RPMI8226 (cell line): ENCODE data around the gene DNAJB2.
"Not testable (repeated sequence)": the region's sequence is repeated elsewhere in the genome, so short reads cannot be mapped to it uniquely, and the experiment has no call there.

Experiments
- DNase-seq: peaks from one replicate; pipeline ENCODE4 v3.0.0-alpha.2; 2015

Gene DNAJB2

DNA sequence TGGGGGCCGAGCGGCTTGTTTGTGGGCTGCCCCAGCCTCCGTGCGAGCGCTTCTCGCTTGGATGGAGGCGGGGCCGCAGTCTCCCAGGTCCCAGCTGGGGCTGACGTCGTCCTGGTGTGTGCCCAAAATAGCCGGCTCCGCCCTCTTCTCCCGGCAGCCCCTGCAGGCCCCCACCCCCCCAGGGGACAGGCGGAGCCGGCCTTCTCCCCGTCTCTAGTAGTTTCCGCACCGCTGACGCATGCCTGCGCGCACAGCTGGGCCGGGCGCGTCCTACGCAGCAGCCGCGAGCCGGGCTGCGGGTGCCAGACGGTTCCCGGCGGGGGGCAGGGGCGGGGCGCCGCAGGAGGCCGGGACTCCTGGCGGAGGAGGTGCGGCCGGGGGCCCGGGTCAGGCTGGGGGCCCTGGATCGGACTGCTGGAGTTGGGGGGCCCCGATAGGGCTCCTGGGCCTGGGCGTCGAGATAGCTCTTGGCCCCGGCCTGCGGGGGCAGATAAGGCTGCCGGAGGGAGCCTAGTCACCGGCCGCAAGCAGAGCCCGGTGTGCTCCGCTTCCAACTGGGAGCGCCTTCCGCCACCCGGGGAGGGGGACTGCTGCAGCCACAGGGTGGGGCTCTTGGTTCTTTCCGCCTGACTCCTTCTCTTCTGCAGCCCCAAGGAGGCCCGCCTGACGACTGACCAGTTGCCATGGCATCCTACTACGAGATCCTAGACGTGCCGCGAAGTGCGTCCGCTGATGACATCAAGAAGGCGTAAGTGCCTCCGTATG lies at the start of gene DNAJB2:
Gene DNAJB2 (plus strand): TSS at position 216 of the 765 bp plus-strand sequence. CDS start 468 bp downstream, at position 684.
- DNase-seq = peak; percentile 97

DNA sequence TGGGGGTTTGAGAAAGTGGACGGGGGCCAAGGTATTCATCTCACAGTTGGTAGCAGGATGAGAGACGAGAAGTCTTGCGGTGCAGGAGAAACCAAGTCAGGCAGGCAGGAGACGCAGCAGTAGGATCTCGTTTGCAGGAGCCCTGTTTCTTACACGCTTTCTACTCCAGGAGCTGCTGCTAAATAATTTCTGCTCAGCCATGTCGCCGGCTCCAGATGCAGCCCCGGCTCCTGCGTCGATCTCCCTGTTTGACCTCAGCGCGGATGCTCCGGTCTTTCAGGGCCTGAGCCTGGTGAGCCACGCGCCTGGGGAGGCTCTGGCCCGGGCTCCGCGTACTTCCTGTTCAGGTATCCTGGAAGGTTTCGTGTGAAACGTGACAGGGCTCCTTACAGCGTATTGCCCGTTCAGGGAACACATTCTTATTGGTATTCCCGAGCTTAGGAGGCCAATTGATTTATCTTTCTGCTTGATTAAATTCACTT lies 49.1 kb upstream of the DNAJB2 start:
- peak; percentile 59 for DNase-seq

DNA sequence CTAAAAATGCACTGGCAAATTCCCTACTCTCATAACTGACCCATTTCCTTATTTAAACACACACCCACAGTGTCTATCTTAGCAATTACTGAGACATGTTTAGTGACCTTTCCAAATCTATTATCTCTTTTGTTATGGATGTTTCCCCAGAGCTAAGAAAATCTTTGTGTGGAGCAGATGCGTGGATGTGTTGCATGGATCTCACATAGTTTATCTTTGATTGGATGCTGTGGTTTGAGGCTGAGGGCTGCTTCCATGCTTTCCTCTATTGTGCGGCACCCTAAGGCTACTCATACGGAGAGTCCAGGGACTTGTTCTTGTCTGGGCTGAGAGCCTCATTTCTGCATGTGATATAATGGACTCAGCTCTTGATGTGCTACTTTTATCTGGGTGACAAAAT lies 44.8 kb upstream of the DNAJB2 start:
- DNase-seq = no peak

DNA sequence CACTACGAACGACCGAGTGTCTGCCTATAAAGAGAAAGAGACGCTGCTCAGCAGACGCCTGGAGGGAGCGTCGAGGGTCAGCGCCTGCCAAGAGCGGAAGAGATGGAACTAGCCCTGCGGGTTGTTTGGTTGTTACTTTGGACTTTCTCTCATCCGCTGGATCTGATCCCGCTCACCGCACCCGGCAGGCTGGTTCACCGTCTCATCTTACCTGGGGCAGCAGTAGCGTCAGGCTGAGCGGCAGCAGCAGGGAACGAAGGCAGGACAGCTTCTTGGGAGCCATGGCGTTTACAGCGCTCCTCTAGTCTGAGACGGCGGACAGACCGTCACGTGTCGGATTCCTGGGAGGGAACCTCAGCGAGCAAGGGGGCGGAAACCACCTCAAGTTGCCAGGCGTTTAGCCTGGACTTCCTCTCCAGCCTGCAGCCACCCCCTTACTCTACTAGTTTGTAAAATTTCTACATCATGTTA lies 35.8 kb upstream of the DNAJB2 start:
- DNase-seq = no peak

DNA sequence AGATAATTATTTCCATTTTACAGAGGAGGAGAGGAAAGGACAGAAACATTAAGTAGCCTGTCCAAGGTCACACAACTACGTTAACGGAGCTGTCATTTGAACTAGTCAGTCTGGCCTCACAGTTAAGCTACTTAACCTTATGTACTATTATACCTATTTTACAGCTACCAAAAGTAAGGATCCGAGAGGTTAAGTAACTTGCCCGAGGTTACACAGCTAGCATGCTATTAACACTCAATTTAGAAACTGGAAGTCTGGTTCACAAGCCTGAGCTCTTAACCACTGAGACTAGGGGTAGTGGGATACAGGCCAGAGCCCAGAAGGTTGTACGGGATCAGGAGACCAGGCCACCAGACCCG lies 34.4 kb upstream of the DNAJB2 start:
- no peak for DNase-seq

DNA sequence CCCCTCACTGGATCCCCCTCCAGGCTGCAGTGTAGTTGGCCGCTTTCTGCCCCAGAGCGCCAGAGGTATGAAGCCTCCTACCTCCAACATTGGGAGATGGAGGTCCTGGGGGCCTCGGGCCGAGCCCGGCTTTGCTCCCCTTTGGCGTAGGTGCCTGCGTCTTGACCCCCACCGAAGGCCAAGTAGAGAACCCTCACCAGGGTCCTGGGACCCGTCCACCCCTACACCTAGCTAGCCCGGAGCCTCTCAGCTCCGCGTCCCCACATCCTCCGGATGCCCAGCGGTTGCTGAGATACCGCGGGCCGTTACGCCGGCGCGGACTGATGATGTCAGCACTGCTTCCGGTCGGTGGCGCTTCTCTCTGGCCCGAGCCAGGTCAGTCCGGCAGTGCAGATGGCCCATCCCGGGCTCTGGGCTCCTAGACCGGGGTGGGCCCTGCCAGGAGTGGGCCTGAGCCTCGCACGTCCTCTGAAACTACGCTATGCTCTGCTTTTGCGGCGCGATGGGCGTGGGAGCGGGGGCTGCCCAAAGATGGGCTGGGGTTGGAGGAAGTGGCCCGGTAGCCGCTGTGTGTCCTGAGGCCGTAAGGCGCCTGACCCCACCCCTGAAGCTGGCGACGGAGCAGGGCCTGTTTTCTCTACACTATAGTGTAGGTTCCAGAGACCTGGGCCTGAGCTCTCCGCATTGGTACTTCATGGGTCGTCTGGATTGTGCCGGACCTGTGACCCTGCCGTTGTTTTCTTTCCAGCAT lies 33.8 kb upstream of the DNAJB2 start, which contains the start of the genes GLB1L and STK16:
Gene GLB1L (minus strand): TSS at position 297 of the 751 bp plus-strand sequence. CDS start 1,871 bp downstream, outside the sequence.
Gene STK16 (plus strand): TSS at position 332 of the 751 bp plus-strand sequence. CDS start 521 bp downstream, outside the sequence.
- DNase-seq = peak; percentile 90

DNA sequence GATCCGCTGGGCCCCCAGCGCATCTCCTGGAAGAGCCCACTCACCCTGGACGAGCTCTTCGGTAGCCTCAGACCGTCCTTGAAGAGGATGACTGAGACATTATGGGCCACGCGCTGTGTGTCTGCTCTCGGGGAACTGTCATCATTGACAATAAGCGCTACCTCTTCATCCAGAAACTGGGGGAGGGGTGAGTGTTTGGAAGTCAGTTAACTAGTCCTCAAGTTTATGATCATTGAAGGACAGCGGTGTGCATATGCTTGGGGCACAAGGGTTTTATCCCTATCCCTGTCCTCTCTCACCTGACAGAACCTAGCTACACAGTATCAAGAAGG lies 33.3 kb upstream of the DNAJB2 start:
- DNase-seq = no peak

DNA sequence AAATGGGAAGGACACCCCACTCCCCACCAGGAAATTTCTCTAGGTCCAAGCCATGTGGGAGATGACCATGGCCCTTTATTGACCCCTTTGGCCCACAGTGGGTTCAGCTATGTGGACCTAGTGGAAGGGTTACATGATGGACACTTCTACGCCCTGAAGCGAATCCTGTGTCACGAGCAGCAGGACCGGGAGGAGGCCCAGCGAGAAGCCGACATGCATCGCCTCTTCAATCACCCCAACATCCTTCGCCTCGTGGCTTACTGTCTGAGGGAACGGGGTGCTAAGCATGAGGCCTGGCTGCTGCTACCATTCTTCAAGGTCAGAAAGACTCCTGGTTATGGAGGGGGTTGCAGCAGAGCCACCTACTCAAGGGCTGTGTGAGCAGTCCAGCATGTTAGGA lies 32.6 kb upstream of the DNAJB2 start:
- no peak for DNase-seq

DNA sequence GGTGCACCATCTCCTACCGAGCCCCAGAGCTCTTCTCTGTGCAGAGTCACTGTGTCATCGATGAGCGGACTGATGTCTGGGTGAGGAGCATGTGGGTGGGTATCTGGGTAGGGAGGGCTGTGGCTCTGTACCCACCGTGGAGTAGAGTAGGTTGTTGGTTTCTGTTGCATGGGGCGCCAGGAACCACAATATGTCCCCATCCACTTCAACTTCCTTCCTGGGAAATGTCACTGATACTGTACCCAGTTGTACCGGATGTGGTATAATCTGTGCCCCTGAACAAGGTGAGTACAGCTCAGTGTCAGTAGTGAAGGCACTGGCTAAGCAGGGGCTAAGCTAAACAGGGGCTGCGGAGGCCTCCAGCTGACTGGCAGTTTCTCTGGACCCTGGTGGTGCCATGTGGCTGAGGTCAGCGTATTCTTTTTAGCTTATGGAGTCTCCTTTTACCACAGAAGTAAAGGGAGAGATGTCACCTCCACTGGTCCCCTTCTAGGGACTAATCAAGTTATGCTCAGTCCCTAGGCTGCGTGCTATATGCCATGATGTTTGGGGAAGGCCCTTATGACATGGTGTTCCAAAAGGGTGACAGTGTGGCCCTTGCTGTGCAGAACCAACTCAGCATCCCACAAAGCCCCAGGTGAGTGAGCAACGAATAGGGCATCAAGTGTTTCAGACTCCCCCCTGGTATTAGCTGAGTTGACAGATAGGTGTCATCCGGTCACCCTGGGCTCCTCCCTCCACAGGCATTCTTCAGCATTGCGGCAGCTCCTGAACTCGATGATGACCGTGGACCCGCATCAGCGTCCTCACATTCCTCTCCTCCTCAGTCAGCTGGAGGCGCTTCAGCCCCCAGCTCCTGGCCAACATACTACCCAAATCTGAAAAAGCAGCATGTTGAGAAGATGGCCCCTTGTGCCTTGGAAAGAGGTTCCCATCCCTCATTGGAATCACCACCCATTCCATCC lies 31.2 kb upstream of the DNAJB2 start:
- no peak for DNase-seq

DNA sequence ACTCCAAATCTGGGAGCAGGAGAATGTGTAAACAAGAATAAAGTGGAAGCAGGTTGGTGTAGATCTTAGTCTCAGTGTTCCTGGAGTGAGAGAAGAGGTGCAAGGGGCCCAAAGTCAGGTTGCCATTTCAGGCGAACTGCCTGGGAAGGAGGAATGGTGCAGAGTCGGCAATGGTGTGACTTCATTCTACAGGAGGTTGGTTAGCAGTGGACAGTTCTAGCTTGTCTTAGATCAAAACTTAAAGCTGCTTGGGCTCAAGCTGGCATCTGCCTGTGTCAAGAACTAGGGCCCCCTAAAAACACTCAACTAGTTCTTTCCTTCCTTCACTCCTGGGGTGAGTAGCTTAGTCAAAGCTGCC lies 30.3 kb upstream of the DNAJB2 start:
- no peak for DNase-seq

DNA sequence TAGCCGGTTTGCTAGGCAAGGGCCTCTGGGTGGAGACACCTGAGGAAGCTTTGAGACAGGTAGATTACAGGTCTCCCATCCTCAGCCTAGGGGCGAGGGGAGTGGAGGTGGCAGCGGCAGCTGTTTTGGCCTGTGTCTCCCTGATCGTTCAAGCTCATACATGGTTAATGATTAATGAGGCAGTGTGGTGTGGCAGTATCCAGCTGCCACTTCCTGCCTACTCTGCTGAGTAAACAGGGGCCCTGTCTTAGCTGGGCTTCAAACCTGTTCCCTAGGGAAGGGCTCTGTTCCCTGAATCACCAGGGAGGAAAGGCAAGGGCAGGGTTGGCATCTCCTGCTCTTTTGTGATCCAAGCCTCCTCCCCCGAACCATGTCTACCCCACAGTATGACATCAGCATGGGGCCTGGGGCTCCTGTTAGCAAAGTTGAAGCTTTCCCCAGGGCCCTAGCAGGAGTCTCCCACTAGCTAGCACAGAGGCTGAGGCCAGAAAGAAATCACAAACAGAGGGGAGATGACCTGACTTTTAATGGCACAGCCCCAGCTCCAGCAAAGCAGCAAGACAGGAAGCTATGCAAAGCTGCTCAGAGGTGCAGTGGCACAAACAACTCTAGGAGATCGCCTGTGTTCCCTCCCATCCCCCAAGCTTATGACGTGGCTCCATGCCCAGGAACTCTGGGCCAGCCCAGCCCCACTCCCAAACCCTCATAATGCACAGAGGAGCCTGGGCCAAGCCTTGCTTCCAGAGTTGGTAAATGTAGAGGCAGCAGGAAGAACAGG lies 29.8 kb upstream of the DNAJB2 start:
- peak; percentile 78 for DNase-seq

DNA sequence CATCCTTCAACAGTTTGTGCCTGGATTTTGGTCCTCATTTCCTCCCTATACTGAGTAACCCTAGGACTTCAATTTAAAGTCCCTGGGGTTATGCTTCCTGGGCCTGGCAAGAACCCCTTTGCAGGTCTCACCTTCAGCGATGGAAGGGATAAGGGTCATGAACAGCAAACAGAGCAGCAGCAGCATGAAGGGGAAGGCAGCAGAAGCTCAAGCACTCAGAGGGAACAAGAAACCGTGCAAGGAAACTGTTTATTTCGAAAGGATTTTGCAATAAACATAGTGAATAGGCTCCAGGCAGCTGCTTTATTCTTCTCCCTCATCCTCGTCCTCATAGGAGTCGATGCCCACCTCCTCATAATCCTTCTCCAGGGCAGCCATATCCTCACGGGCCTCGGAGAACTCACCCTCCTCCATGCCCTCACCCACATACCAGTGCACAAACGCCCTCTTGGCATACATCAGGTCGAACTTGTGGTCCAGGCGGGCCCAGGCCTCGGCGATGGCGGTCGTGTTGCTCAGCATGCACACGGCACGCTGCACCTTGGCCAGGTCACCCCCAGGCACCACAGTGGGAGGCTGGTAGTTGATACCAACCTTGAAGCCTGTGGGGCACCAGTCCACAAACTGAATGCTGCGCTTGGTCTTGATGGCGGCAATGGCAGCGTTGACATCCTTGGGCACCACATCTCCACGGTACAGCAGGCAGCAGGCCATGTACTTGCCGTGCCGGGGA lies 29.0 kb upstream of the DNAJB2 start:
- no peak for DNase-seq

DNA sequence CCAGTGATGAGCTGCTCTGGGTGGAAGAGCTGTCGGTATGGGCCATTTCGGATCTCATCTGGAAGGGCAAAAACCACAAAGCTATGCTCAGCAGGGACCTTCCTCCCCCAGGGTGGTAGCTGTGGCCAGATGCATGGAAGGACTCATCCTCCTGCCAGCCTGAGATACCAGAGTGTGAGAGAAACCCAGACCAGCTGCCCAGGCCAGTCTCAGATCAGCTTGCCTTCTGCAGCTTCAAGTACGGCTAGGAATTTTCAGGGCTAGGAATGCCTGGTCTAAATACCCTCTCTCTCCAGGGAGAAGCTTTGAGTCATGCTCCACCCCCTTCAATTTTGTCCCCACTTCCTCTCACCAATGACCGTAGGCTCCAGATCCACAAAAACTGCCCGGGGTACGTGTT lies 27.5 kb upstream of the DNAJB2 start:
- no peak for DNase-seq

DNA sequence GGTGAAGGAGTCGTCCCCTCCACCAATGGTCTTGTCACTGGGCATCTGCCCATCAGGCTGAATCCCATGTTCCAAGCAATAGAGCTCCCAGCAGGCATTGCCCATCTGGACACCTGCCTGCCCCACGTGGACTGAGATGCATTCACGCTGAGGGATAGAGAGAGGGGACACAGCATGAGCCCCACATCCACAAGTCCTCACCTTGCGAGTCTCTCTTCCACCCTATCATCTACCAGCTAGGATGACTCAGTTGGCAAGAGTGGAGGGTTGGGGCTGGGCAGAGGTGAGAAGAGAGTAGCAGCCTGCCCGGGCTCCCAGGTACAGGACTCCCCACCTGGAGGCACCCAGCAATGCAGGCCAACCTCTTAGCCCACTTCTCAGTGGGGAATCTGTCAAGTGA lies 27.1 kb upstream of the DNAJB2 start:
- peak; percentile 8 for DNase-seq

DNA sequence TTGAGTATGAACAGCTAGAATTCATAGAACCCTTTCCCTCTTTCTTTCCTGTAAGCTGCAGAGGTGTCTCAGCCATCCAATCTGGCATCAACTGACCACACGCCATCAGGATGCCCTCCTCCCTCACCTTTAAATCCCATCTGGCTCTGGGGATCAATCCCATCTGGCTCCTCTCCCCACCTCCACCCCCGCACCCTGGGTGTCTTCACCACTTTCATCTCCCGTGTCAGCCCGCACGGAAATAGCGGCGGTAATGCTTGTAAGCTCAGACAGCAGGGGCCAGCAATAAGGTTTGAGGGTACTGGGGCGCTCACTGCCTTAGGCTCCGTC lies 26.6 kb upstream of the DNAJB2 start:
- no peak for DNase-seq

DNA sequence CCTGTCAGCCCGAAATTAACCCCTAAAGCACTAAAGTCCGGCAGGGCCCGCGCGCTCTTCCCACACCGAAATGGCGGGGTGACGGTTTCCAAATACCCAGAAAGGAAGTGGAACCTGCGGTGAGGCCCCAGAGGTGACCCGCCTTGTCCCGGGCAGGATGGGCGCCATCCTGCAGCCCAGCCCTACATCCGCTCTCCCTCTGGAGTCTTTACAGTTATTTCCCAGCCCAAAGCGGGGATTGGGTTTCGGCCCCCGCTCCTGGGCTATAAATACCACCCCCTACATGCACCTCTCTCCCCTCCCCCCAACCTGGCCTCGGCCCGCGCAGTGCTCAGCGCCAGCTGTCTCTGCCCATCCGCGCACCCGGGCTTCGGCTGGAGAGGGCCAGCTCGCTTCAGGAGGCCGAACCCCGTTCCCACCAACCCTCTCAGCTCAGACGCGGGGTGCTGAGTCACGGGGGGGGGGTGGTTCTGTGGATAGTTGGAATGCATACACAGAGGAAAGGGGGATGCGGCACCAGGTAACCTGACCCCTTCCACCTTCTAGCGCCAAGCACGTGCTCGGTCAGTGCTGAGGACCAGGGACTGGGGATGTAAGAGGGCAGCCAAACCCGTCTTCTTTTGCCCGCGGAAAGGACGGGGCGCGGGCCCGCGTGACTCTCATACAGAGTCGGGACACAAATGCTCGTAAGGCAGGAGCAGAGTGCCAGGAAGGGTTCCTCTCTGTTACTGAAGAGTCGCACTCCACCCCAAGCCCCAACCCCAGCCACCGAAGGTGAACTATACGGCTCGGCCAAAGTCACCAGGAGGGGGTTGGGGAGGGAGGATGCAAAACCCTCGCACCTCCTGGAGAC lies 26.0 kb upstream of the DNAJB2 start, which contains the start of gene TUBA4B:
Gene TUBA4B (plus strand): TSS at position 344 of the 853 bp plus-strand sequence. CDS start 165 bp downstream, at position 509.
- peak; percentile 51 for DNase-seq

DNA sequence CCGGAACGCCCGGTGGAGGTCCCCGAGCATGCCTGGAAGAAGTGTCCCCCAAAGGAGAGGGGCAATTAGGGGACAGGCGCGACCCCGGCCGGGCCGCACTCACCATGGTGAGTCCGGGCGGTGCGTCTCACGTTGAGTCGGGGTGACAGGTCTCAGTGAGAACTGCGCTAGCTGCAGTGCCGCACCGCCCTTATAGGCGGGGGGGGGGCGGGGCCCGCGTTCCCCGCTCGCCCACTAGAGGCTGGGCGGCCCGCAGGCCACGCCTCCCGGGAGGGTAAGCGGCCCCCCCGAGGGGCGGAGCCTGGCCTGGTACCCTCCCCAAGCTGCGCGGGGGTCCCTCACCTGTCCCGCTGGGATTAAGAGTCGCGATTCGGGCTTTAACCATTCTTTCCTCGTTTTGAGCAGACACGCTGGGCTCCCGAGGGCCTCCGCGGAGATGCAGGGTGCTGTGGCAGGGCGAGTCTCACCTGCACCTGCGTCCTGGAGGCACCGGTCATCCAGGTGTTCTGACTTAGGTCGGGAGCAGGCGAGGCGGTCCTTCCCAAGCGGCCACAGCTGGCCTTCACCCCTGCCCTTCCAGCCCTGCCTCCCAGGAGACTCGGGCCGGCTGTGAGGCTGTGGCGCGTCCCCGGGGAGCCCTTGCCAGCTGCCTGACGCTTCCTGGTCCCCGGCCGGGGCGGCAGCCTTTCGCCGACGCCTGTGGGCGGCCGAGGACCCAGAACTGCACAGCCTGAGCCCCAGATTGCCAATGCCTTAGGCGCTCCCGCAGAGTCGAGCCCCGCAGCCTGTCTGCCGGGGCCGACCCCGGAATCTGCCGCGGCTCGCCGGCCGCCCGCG lies 25.2 kb upstream of the DNAJB2 start, which contains the start of gene TUBA4A:
Gene TUBA4A (minus strand): TSS at position 166 of the 837 bp plus-strand sequence. CDS start 60 bp downstream, at position 106.
- DNase-seq = peak; percentile 90

DNA sequence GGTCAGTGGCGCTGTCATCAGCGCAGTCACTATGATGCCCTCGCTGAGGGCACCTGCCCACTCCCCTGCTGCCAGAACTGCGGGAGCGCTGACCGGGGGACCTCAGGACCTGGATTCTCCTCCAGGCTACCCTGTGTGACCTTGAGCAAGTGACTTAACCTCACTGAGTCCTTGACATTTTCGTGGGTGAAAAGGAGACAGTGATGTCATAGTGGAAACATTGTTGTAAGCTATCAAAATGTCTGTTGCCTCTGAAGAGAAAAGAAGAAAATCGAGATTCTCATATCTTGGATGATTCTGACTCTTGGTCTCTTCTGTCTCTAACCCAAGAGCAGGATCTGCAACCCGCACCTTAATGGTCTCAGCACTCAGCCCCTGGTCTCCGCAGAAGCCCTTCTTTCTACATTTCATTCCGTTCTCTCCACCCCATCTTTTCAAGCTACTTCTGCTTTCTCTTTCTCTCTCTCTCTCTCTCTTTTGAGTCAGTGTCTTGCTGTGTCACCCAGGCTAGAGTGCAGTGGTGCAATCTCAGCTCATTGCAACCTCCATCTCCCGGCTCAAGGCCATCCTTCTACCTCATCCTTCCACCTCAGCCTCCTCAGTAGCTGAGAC lies 24.5 kb upstream of the DNAJB2 start:
- DNase-seq = peak; percentile 31

DNA sequence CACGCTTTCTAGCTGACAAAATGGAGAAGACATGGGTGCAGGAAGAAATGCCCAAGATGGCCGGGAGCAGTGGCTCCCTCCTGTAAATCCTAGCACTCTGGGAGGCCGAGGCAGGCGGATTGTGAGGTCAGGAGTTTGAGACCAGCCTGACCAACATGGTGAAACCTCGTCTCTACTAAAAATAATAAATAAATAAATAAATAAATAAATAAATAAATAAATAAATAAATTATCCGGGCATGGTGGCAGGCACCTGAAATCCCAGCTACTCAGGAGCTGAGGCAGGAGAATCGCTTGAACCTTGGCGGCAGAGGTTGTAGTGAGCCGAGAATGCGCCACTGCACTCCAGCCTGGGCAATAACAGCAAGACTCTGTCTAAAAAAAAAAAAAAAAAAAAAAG lies 20.2 kb upstream of the DNAJB2 start:
- DNase-seq = not testable (repeated sequence)
